RCC 7860 (cell line): ENCODE measurements around the gene LMBRD2.

Experiments used
- DNase-seq: peaks from one replicate; pipeline ENCODE4 v3.0.0-alpha.2; 2015; ENCODE audit warnings: low spot score
- FAIRE-seq: peaks from 2 replicates; lab custom pipeline; 2012; peaks lifted over from hg19 to GRCh38; lab: Jason Lieb, UNC

Gene LMBRD2

GRCh38 chr5:36125868-36126267, 25.8 kb downstream of the LMBRD2 start:
- DNase-seq (no peak), FAIRE-seq (no peak)

GRCh38 chr5:36111238-36111637, 40.4 kb downstream of the LMBRD2 start:
- DNase-seq (no peak), FAIRE-seq (no peak)

GRCh38 chr5:36108758-36109460, 42.8 kb downstream of the LMBRD2 start:
- no peak for DNase-seq
- peak; percentile 68 for FAIRE-seq

GRCh38 chr5:36105819-36106218, 45.9 kb downstream of the LMBRD2 start:
- DNase-seq = no peak
- FAIRE-seq = no peak

GRCh38 chr5:36099748-36100147, 51.9 kb downstream of the LMBRD2 start:
- DNase-seq (no peak), FAIRE-seq (no peak)

GRCh38 chr5:36096486-36096885, 55.2 kb downstream of the LMBRD2 start:
- FAIRE-seq = no peak
- no peak for DNase-seq

GRCh38 chr5:36089989-36090388, 61.7 kb downstream of the LMBRD2 start:
- DNase-seq = no peak
- FAIRE-seq = no peak

- FAIRE-seq (peak; percentile 55), DNase-seq (peak; percentile 60)
Measured at GRCh38 chr5:36079200-36079781, 72.4 kb downstream of the LMBRD2 start.

GRCh38 chr5:36078430-36078829, 73.3 kb downstream of the LMBRD2 start:
- DNase-seq (no peak), FAIRE-seq (no peak)

- FAIRE-seq (no peak), DNase-seq (no peak)
Measured at GRCh38 chr5:36073595-36074216, 78.0 kb downstream of the LMBRD2 start.

GRCh38 chr5:36070687-36071571, 80.8 kb downstream of the LMBRD2 start:
- FAIRE-seq (no peak), DNase-seq (no peak)

GRCh38 chr5:36068751-36069281, 82.9 kb downstream of the LMBRD2 start:
- no peak for DNase-seq
- no peak for FAIRE-seq

GRCh38 chr5:36066540-36067210, 85.0 kb downstream of the LMBRD2 start, which contains the start of gene UGT3A2:
Gene UGT3A2, minus strand, starts transcription at chr5:36066882. Its CDS starts 93 bp downstream, at chr5:36066789.
- DNase-seq (no peak), FAIRE-seq (no peak)

- no peak for DNase-seq
- FAIRE-seq = no peak
Measured at GRCh38 chr5:36066001-36066539, 85.6 kb downstream of the LMBRD2 start.

GRCh38 chr5:36060420-36060887, 91.2 kb downstream of the LMBRD2 start:
- FAIRE-seq (no peak), DNase-seq (no peak)

- DNase-seq (no peak), FAIRE-seq (no peak)
Measured at GRCh38 chr5:36059571-36060419, 91.9 kb downstream of the LMBRD2 start.

GRCh38 chr5:36058776-36059175, 92.9 kb downstream of the LMBRD2 start:
- no peak for FAIRE-seq
- no peak for DNase-seq

GRCh38 chr5:36057386-36057785, 94.3 kb downstream of the LMBRD2 start:
- DNase-seq (no peak), FAIRE-seq (no peak)

- FAIRE-seq (no peak), DNase-seq (no peak)
Measured at GRCh38 chr5:36056422-36056821, 95.3 kb downstream of the LMBRD2 start.
